Activated T-cell treated with anti-CD3 and anti-CD28 coated beads for 24 hours (primary cell): ENCODE data around the gene KIFAP3.
"Not testable (repeated sequence)": the region's sequence is repeated elsewhere in the genome, so short reads cannot be mapped to it uniquely, and the experiment has no call there.

Experiments
- DNase-seq: peaks from one replicate; pipeline ENCODE4 v3.0.0-alpha.2; 2020; ENCODE audit warnings: low read depth

Gene KIFAP3

GRCh38 chr1:169886931-169887330 lies 187.6 kb downstream of the KIFAP3 start:
- no peak for DNase-seq

- DNase-seq = no peak
These were observed 188.1 kb downstream of the KIFAP3 start for GRCh38 chr1:169886422-169886821.

GRCh38 chr1:169885207-169885606 lies 189.3 kb downstream of the KIFAP3 start:
- DNase-seq = no peak

- no peak for DNase-seq
These were observed 189.9 kb downstream of the KIFAP3 start for GRCh38 chr1:169884634-169885033.

GRCh38 chr1:169882039-169882511 lies 192.4 kb downstream of the KIFAP3 start:
- no peak for DNase-seq

- no peak for DNase-seq
These were observed 195.3 kb downstream of the KIFAP3 start for GRCh38 chr1:169879034-169879840.

- no peak for DNase-seq
These were observed 196.0 kb downstream of the KIFAP3 start for GRCh38 chr1:169878498-169878897.

GRCh38 chr1:169877800-169878491 lies 196.5 kb downstream of the KIFAP3 start:
- no peak for DNase-seq

GRCh38 chr1:169874229-169874628 lies 200.3 kb downstream of the KIFAP3 start:
- no peak for DNase-seq

GRCh38 chr1:169873582-169874199 lies 200.8 kb downstream of the KIFAP3 start:
- no peak for DNase-seq

- no peak for DNase-seq
These were observed 201.6 kb downstream of the KIFAP3 start for GRCh38 chr1:169872906-169873305.

- DNase-seq = not testable (repeated sequence)
These were observed 202.5 kb downstream of the KIFAP3 start for GRCh38 chr1:169871988-169872387.
